CD4-positive, alpha-beta T cell treated with Interleukin-2 at 100 ng/mL for 4 hours (primary cell): ENCODE measurements around the gene MED16.
"Not testable (repeated sequence)": the region's sequence is repeated elsewhere in the genome, so short reads cannot be mapped to it uniquely, and the experiment has no call there.

Source experiments
- DNase-seq: peaks from one replicate; pipeline ENCODE4 v3.0.0-alpha.2; 2020; ENCODE audit warnings: low spot score

MED16 gene

DNA sequence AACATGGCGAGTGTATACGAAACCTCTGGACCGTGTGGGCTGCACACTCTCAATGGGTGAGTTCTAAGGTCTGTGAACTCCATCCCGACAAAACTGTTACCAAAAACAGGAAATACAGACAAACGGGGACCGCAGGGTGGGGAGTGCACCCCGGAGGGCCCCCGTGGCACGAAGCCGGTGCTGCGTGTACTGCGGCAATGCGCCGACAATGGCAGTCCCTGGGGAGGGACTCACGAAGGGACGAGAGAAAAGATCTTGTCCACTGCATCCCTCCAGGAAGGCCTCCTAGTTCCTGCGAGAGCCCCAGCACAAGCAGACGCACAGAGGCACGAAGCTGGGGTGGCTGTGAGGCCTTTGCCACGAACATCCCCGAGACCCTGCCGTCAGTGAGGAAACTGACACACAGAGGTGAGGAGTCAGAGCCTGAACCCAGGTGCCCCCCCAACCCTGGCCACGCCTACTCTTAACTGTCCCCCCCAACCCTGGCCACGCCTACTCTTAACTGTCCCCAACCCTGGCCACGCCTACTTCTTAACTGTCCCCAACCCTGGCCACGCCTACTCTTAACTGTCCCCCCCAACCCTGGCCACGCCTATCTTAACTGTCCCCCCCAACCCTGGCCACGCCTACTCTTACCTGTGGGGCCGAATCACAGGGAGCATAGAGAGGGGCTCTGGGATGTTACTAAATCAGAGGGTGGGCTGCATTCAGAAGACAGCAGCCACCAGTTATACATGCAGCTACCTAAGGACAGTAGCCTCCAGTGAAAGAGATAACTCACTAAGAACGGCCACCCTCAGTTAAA, 4.2 kb downstream of the MED16 start:
- DNase-seq, result no peak

DNA sequence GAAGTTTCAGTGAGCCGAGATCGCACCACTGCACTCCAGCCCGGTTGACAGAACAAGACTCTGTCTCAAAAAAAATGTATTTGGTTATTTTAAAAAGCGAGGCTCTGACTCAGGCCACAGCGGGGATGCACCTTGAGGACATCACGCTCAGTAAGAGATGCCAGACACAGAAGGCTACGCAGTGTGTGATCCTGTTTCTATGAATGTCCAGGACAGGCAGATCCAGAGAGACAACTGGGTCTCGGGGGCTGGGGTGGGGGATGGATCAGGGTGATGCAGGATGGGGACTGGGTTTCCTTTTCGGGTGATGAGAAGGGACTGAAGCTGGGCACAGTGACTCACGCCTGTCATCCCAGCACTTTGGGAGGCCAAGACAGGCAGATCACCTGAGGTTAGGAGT, 5.4 kb downstream of the MED16 start:
- no peak for DNase-seq

DNA sequence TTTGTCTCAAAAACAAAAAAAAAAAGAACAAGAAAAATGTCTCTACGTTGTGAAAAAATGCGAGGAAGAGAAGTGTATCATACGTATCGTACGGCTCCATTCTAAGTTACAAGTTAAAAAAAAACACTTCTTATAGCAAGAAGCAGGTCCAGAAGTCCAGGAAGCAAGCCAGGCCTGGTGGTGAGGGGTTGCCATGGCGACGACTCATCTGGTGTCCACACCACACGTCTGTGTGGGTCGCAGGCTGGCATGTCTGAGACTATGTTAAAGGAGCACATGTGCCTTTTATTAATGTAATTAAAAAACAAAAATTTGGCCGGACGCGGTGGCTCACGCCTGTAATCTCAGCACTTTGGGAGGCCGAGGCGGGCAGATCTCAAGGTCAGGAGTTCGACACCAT, 5.9 kb downstream of the MED16 start:
- DNase-seq, result no peak

DNA sequence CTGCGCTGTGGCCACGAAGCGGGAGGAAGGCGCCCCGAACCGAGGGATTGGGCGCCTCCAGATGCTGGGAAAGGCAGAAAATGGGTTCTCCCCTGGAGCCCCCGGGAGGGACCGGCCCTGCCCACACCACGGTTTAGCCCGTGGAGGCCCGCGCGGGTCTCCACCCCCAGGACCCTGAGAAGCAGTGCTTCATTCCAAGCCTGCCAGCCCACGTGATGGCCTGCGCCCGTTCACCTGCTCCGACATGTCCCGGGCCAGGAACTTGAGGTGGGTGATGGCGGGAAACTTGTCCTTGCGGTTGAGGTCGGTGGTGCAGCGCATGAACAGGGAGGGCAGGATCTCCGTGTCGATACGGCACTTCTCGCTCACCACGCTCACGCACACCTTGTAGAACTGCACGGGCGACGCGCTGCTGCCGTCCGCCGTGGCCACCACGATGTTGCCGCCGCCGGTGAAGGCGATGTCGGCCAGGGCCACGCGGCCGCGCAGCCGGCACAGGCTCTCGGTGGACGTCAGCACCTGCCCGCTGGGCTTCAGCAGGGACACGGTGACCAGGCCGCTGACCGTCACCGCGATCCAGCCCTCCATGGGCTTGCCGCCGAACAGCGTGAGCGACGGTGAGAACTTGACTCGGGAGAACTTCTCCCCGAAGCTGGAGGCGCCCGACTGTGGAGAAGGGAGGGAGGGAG, 7.3 kb downstream of the MED16 start:
- no peak for DNase-seq

DNA sequence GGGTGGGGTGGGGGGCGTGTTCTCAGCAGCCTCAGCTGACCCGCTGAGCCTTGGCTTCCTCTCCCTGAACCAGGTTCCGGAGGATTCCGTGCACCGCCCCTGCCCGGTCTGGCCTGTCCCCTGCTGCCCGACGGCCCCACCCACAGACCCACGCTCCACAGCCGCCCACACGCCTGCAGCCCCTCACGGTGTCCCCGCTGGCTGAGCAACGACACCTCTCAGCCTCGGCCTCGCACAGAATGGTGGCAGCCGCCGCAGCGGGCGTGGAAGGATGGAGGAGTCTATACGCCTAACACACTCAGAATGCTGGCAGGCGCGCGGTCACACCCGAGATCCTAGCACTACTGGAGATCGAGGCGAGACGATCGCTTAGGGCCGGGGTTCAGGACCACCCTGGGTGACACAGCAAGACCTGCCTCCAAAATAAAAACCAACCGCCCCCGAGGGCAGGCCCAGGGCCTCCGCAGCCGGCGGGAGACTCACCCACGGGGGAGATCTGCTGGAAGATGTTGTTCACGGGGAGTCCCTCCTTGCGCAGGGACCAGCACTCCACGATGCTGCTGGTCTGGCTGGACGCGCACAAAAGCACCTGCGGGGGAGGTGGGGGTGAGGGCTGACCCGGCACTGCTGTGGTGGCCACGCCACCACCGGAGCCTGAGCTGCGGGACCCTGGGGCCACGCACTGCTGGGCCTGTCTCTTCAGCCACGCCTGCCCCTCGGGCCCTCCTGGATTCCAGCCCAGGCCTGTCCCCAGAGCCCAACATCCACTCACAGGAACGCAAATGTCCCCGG, 8.4 kb downstream of the MED16 start:
- DNase-seq, result no peak

DNA sequence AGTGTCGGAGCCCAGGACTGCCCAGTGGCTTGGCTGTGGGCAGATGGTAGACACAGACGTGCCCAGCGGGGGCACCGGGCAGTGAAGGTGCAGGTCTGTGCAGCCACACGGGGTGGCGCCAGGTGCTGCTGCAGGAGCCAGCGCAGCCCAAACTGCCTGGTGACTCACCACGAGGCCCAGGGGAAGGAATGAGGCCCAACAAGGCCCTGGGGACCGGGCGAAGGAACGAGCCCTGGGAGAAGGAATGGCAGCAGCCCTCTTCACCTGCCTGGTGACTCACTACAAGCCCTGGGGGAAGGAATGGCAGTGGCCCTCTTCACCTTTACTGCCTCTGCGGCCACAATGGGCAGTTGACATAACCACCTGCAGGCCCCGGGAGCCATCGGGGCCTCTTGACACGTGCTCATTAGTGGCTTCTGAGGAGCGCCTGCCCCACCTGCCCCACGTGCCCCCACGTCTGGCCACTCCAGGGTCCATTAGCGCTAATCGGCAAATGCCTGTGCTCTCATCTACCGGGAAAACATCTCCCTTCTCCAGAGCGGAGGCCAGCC, 9.3 kb downstream of the MED16 start:
- DNase-seq, result no peak

DNA sequence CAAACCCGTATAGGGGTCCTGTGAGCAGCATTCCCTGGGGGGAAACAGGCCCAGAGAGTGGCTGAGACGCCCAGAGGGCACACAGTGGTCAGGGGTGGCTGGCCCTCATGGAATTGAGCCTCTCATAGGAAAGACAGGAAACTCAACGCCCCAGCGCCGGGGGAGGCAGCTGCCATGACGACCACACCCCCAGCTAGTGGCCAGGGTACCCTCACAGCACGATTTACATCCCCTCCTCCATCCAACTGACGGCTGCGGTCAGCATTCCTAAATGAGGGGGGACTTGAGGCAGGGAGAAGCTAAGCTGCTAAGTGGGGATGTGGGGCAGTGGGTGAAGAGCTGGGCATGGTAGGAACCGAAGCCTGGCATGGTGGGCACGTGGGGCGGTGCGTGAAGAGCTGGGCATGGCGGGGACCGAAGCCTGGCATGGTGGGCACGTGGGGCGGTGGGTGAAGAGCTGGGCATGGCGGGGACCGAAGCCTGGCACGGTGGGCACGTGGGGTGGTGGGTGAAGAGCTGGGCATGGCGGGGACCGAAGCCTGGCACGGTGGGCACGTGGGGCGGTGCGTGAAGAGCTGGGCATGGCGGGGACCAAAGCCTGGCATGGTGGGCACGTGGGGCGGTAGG, 10.0 kb downstream of the MED16 start:
- DNase-seq, result no peak

DNA sequence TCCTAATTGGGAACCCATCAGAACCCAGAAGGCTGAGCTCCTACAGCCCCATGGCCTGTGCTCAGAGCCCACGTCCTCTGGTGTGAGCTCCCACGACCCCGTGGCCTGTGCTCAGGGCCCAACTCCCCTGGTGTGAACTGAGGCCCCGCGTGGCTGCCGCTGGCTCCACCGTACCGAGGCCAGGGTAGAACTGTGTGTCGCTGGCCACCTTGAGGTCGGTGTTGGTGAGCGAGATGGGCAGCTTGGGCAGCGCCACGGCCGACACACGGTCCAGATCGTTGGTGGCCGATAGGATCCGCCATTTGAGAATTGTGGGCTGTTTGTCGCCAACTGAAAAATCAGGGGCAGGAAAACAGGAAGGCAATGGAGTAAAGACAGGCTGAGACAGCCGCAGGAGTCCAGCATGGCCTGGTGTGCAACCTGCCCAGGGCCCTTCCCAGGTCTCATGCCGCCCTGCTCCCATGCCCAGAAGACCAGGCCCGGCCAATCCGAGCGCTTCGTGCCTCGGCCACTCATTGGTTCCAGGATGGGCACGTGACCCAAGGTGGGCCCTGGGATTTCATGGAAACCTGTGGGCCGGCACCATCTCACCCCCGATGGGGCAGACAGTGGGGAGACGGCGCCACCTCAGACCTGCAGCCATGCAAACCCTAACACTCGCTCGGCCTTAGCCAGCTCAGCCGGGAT, 11.5 kb downstream of the MED16 start:
- DNase-seq, result no peak

DNA sequence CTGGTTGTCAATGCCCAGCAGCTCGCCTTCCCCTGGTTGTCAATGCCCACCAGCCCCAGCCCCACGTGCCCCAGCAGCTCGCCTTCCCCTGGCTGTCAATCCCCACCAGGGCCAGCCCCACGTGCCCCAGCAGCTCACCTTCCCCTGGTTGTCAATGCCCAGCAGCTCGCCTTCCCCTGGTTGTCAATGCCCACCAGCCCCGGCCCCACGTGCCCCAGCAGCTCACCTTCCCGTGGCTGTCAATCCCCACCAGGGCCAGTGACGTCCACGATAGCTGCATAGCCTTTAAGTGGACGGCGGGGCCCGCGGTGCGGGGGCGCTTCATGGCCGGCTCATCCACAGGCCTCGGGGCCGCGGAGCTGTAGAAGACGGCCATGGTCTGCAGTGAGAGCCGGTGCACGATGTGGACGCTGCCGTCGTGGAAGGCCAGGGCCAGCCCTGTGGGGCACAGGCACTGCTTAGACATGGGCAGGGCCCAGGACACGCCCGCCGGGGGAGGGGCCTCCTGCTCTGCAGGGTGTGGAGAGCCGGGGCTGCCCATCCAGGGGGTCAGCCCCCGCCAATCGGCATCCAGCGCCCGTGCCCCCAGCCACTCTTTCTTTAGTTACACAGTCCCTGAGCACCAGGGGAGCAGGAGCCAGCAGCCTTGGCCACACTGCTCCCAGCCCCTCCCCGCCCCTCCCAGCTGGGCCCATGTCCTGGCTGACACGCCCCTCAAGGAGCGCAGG, 13.1 kb downstream of the MED16 start:
- DNase-seq, result no peak

DNA sequence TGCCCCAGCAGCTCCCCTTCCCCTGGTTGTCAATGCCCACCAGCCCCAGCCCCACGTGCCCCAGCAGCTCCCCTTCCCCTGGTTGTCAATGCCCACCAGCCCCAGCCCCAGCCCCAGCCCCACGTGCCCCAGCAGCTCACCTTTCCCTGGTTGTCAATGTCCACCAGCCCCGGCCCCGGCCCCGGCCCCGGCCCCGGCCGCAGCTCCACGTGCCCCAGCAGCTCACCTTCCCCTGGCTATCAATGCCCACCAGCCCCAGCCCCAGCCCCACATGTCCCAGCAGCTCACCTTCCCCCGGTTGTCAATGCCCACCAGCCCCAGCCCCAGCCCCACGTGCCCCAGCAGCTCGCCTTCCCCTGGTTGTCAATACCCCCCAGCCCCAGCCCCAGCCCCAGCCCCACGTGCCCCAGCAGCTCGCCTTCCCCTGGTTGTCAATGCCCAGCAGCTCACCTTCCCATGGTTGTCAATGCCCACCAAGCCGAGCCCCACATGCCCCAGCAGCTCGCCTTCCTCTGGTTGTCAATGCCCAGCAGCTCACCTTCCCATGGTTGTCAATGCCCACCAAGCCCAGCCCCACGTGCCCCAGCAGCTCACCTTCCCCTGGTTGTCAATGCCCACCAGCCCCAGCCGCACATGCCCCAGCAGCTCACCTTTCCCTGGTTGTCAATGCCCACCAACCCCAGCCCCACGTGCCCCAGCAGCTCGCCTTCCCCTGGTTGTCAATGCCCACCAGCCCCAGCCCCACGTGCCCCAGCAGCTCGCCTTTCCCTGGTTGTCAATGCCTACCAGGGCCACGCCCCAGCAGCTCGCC, 14.0 kb downstream of the MED16 start:
- DNase-seq, result not testable (repeated sequence)

DNA sequence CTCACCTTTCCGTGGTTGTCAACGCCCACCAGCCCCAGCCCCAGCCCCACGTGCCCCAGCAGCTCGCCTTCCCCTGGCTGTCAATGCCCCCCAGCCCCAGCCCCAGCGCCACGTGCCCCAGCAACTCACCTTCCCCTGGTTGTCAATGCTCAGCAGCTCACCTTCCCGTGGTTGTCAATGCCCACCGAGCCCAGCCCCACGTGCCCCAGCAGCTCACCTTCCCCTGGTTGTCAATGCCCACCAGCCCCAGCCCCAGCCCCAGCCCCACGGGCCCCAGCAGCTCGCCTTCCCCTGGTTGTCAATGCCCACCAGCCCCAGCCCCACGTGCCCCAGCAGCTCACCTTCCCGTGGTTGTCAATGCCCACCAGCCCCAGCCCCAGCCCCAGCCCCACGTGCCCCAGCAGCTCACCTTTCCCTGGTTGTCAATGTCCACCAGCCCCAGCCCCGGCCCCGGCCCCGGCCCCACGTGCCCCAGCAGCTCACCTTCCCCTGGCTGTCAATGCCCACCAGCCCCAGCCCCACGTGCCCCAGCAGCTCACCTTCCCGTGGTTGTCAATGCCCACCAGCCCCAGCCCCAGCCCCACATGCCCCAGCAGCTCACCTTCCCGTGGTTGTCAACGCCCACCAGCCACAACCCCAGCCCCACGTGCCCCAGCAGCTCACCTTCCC, 14.9 kb downstream of the MED16 start:
- DNase-seq, result not testable (repeated sequence)

DNA sequence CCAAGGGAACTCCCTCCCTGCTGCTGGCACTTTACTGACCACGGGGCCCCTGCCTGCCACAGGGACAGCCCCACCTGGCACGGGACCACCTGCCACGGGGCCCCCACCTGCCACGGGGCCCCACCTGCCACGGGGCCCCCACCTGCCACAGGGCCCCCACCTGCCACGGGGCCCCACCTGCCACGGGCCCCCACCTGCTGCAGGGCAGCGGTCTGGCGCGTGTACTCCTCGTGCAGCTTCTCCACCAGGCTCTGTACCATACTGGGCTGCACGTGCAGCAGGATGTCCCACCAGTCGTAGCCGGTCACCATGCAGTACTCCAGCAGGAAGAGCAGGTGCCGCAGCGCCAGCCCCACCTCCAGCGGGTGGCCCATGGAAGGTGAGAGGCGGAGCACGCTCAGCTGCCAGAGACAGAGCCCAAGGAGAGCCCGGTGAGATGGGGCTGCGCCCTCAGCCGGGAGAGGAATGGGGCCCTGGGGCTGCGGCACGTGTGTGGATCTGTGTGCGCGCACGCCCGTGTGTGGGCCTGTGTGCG, 16.1 kb downstream of the MED16 start:
- no peak for DNase-seq

DNA sequence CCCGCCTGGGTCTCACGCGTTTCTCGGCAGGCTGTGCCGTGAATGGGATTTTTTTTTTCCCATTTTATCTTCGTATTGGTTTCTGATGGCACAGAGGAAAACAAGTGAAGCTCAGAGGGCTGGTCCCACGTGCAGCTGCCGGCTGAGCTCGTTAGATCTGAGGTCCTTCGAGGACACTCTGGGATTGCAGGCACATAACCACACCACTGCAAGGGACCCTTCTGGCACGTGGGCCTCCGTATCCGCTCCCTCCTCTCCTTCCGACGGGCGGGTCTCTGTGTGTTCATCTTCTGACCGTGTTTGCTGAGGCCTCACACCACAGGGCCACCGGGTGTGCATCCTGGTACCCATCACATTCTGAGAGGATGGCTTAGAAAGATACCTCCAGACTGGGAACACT, 16.9 kb downstream of the MED16 start:
- DNase-seq, result no peak

DNA sequence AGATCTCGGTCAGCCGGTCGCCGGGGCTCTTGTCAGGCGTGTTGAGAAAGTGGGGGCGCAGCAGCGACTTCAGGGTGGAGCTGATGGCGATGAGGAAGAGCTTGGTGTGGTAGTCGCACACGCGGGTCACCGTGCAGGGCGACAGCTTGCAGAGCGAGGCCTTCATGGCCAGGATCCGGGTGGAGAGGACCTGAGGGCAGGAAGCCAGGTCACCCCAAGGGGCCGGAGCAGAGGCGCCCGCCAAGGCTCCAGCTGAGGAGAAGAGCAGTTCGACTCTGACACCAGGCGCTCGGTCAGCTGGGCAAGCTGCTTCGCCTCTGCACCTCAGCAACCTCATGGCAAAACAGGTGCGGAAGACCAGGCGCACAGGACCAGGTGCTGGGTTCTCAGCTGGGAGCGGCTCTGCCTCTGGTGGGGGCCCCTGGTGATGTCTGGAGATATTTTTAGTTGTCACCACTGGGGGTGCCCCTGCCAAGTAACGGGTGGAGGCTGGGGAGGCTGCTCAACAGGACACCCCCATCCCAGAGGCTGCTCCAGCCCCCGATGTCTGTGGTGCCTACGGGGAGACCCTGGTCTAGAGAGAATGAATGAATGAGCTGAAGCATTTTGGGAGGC, 17.6 kb downstream of the MED16 start:
- no peak for DNase-seq

DNA sequence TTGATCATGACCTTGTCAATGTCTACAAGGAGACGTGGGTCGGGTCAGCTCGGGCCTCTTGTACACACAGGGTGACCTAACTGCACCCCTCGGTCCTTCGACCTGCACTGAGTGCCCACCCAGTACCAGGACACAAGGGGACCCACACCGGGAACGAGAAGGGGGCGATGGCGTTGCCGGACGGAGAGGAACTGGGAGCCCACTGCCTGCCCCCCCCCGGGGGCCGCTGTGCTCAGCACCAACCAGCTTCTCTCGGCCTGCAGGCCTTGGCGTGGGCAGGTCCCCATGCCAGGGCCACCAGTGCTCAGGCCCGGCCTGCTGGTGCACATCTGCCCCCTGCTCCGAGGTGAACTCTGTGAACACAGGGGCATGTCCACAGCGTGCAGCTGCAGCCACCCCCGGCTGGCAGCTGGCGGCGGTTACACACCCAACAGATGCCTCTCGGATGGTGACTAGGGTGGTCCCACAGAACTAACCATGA, 19.4 kb downstream of the MED16 start:
- no peak for DNase-seq

DNA sequence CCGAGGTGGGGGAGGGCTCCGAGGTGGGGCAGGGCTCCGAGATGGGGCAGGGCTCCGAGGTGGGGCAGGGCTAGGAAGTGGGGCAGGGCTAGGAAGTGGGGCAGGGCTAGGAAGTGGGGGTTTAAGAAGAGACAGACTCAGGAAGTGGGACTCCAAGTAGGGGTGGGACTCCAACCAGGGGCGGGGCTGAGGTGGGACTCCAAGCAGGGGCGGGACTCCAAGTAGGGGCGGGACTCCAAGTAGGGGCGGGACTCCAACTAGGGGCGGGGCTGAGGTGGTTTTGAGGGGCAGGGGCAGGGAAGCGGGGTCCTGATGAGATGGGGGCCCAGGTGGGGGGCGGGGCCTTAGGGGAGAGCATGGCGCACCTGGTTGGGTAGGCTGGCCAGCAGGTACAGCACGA, 19.9 kb downstream of the MED16 start:
- peak; percentile 79 for DNase-seq

DNA sequence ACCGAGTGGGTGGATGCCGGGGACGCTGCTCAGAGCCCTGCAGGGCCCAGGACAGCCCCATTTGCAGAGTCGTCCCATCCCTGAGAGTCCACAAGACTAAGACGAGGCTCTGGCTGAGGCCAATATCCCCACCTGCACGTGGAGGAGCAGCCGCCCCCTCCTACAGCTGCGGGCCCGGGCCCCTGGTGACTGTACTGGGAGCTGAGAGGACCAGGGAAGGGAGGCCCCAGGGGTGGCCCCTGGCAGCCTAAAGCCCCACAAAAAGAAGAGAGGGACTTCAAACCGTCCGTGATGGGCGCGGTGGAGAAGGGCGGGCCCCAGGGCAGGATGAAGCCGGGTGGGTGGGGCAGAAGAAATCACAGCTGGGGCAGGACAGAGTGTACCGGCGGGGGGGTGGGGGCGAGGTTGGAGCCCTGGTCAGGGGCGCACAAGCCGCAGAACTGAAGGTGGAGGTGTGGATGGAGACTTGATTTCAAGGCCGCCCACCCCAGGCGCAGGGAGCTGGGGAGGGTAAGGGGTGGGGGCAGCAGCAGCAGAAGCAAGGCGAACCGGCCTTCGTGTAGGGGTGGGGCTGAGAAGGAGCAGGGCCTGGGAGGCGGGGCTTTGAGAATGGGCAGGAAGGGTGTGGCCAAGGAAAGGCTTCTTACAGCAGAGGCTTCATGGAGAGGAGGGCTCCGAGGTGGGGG, 20.6 kb downstream of the MED16 start:
- peak; percentile 82 for DNase-seq
